ENCODE results near the gene TAPBPL. TPM values are rescaled to one million over a fixed set of nuclear protein-coding genes. Genes with fewer than 3 reads are reported as not detected.

Gene TAPBPL
- total and polyA plus RNA-seq, 2 of the 13 experiments (the other 11 are each of a cell fraction or from before 2014, with no cell fraction given), result 10.0 to 14.5 TPM

GRCh38 chr12:6493497-6494257, 41.8 kb downstream of the TAPBPL start, which contains the start of gene NCAPD2 (continued):
- TF ChIP-seq ZBTB14 (CRISPR knock-in tag; IDR thresholded peaks at IDR 0.05), result no peak
- no peak for TF ChIP-seq MTF1 (CRISPR knock-in tag; IDR thresholded peaks at IDR 0.05)
- no peak for TF ChIP-seq CEBPG (CRISPR knock-in tag; IDR thresholded peaks at IDR 0.05)
- no peak for TF ChIP-seq ZNF234 (CRISPR knock-in tag; conservative IDR thresholded peaks at IDR 0.05)
- no peak for TF ChIP-seq FOXP4 (CRISPR knock-in tag; IDR thresholded peaks at IDR 0.05)
- TF ChIP-seq ATF5 (CRISPR knock-in tag; IDR thresholded peaks at IDR 0.05; ENCODE audit: low read depth), result no peak
- TF ChIP-seq ZNF138 (CRISPR knock-in tag; IDR thresholded peaks at IDR 0.05; ENCODE audit: low read depth), result no peak
- TF ChIP-seq ISL2 (CRISPR knock-in tag; IDR thresholded peaks at IDR 0.05), result 0 out of 2 replicates have a peak, but pooled peaks have one; percentile 24
- no peak for TF ChIP-seq LCORL (IDR thresholded peaks at IDR 0.05)
- TF ChIP-seq LCORL (CRISPR knock-in tag; IDR thresholded peaks at IDR 0.05), result no peak; the same call in 1 of the 2 replicates
- TF ChIP-seq GATAD1 (CRISPR knock-in tag; IDR thresholded peaks at IDR 0.05), result 0 out of 2 replicates have a peak, but pooled peaks have one; percentile 5
- TF ChIP-seq ELF1 (CRISPR knock-in tag; IDR thresholded peaks at IDR 0.05), result 0 out of 2 replicates have a peak, but pooled peaks have one; percentile 1
- TF ChIP-seq ZMYM2 (CRISPR knock-in tag; IDR thresholded peaks at IDR 0.05), result peak; percentile 54; the same call in 1 of the 2 replicates
- peak; percentile 51; the same call in 1 of the 2 replicates for TF ChIP-seq ZNF580 (CRISPR knock-in tag; IDR thresholded peaks at IDR 0.05; ENCODE audit: borderline replicate concordance, low read depth)
- no peak for TF ChIP-seq ZC3H4 (CRISPR knock-in tag; IDR thresholded peaks at IDR 0.05; ENCODE audit: borderline replicate concordance)
- peak; percentile 78; the same call in 1 of the 2 replicates for TF ChIP-seq REL (CRISPR knock-in tag; conservative IDR thresholded peaks at IDR 0.05)
- TF ChIP-seq AHR (CRISPR knock-in tag; IDR thresholded peaks at IDR 0.05), result no peak
- TF ChIP-seq ETS1 (CRISPR knock-in tag; IDR thresholded peaks at IDR 0.05), result no peak
- TF ChIP-seq ZUFSP (CRISPR knock-in tag; IDR thresholded peaks at IDR 0.05; ENCODE audit: borderline replicate concordance), result no peak
- TF ChIP-seq MYNN (CRISPR knock-in tag; IDR thresholded peaks at IDR 0.05; ENCODE audit: low read depth), result no peak
- peak; percentile 41; the same call in 1 of the 2 replicates for TF ChIP-seq PHF21A (CRISPR knock-in tag; IDR thresholded peaks at IDR 0.05)
- TF ChIP-seq ZNF225 (CRISPR knock-in tag; IDR thresholded peaks at IDR 0.05), result no peak; the same call in 1 of the 2 replicates
- no peak for TF ChIP-seq TSC22D2 (CRISPR knock-in tag; IDR thresholded peaks at IDR 0.05; ENCODE audit: borderline replicate concordance)

Data from HepG2 (cell line).